Liver (tissue), 9 donors: ENCODE measurements around the gene TRIM5. TPM values are rescaled to one million over a fixed set of nuclear protein-coding genes. Genes with fewer than 3 reads are reported as not detected.

ENCODE experiments used
- DNase-seq: peaks from one replicate; pipeline ENCODE4 v3.0.0-alpha.2; 2017; ENCODE audit warnings: low spot score
- H3K27ac ChIP-seq, 2 donors: one replicate each; pipeline ENCODE4 v1.7.0; 2013; ENCODE audit warnings: inconsistent platforms in 2 of 2, low read length in 2 of 2, control low read depth in 1 of 2, low read depth in 1 of 2, mild to moderate bottlenecking in 1 of 2
- H3K27me3 ChIP-seq, 4 donors: one replicate each; pipeline versions ENCODE4 v1.6.1 to v1.7.0; 2013; ENCODE audit warnings: low read length in 3 of 4, inconsistent platforms in 1 of 4, mild to moderate bottlenecking in 1 of 4, moderate library complexity in 1 of 4; ENCODE audit not compliant: control insufficient read depth in 4 of 4, insufficient read depth in 4 of 4
- H3K36me3 ChIP-seq, 4 donors: one replicate each; pipeline versions ENCODE4 v1.6.1 to v1.7.0; 2013; ENCODE audit warnings: low read length in 3 of 4, mild to moderate bottlenecking in 3 of 4, low read depth in 1 of 4, moderate library complexity in 1 of 4; ENCODE audit not compliant: control insufficient read depth in 4 of 4, insufficient read depth in 3 of 4
- H3K4me1 ChIP-seq, 4 donors: one replicate each; pipeline versions ENCODE4 v1.6.1 to v1.7.0; 2013; ENCODE audit warnings: low read length in 3 of 4, mild to moderate bottlenecking in 3 of 4, moderate library complexity in 1 of 4; ENCODE audit not compliant: control insufficient read depth in 4 of 4, insufficient read depth in 4 of 4
- H3K4me3 ChIP-seq, 3 donors: one replicate each; pipeline versions ENCODE4 v1.6.1 to v1.7.0; 2013; ENCODE audit warnings: low read length in 3 of 3, control low read depth in 1 of 3, low read depth in 1 of 3, mild to moderate bottlenecking in 1 of 3
- H3K9ac ChIP-seq, 2 donors: one replicate each; pipeline ENCODE4 v1.7.0; 2013; ENCODE audit warnings: low read length in 2 of 2, mild to moderate bottlenecking in 2 of 2, moderate library complexity in 2 of 2, control low read depth in 1 of 2, low read depth in 1 of 2
- H3K9me3 ChIP-seq, 4 donors: one replicate each; pipeline versions ENCODE4 v1.6.1 to v1.7.0; 2013; ENCODE audit warnings: low read length in 3 of 4; ENCODE audit not compliant: control insufficient read depth in 4 of 4
- EGR1 ChIP-seq, 2 donors: IDR thresholded peaks; 2 replicates each; pipeline ENCODE4 v1.6.1; 2016 to 2018; ENCODE audit warnings: antibody characterized with exemption in 2 of 2, low read depth in 2 of 2
- FOXA2 ChIP-seq: IDR thresholded peaks from 2 replicates; pipeline ENCODE4 v1.6.1; 2016; ENCODE audit warnings: antibody characterized with exemption
- GABPA ChIP-seq, 2 donors: IDR thresholded peaks in 1 of 2; conservative IDR thresholded peaks in 1 of 2; 2 replicates each; pipeline ENCODE4 v1.6.1; 2016; ENCODE audit warnings: antibody characterized with exemption in 2 of 2, mild to moderate bottlenecking in 1 of 2, moderate library complexity in 1 of 2
- HNF4A ChIP-seq, 2 donors: conservative IDR thresholded peaks; 2 replicates each; pipeline ENCODE4 v1.6.1; 2016; ENCODE audit warnings: antibody characterized with exemption in 2 of 2, mild to moderate bottlenecking in 2 of 2
- HNF4G ChIP-seq: IDR thresholded peaks from 2 replicates; pipeline ENCODE4 v1.6.1; 2016; ENCODE audit warnings: antibody characterized with exemption
- JUND ChIP-seq, 2 donors: IDR thresholded peaks; 2 replicates each; pipeline ENCODE4 v1.6.1; 2016; ENCODE audit warnings: antibody characterized with exemption in 2 of 2
- NR2F2 ChIP-seq: IDR thresholded peaks from 2 replicates; pipeline ENCODE4 v1.6.1; 2016; ENCODE audit warnings: antibody characterized with exemption
- RAD21 ChIP-seq, 2 donors: IDR thresholded peaks; 2 replicates each; pipeline ENCODE4 v1.6.1; 2016; ENCODE audit warnings: antibody characterized with exemption in 2 of 2, mild to moderate bottlenecking in 2 of 2
- RXRA ChIP-seq, 2 donors: IDR thresholded peaks; 2 replicates each; pipeline ENCODE4 v1.6.1; 2017 to 2018; ENCODE audit warnings: antibody characterized with exemption in 2 of 2, mild to moderate bottlenecking in 1 of 2
- SP1 ChIP-seq: IDR thresholded peaks from 2 replicates; pipeline ENCODE4 v1.6.1; 2018; ENCODE audit warnings: antibody characterized with exemption, mild to moderate bottlenecking
- TAF1 ChIP-seq: conservative IDR thresholded peaks from 2 replicates; pipeline ENCODE4 v1.6.1; 2016; ENCODE audit warnings: antibody characterized with exemption, mild to moderate bottlenecking
- YY1 ChIP-seq: IDR thresholded peaks from 2 replicates; pipeline ENCODE4 v1.6.1; 2016; ENCODE audit warnings: antibody characterized with exemption, mild to moderate bottlenecking
- WGBS: extraction: QIAGEN DNeasy Blood & Tissue Kit; methylation state at CpG from one replicate; pipeline ENCODE4 v1.1.7; 2013; 5-methylcytosine and 5-hydroxymethylcytosine counted together
- polyA plus RNA-seq, 2 donors: library from polyadenylated mRNA; stranded (reverse) in 1 of 2; unstranded in 1 of 2; fragments of 200-250 nt in 1 of 2; fragments of >200 nt in 1 of 2; fragmentation: Nextera tagmentation in 1 of 2; extraction: Ambion mirVana in 1 of 2; gene quantifications; one replicate each; pipeline versions ENCODE4 v1.2.1 to v1.2.3, GENCODE V29; 2013 to 2015
- total RNA-seq, 2 donors: library from RNA; depleted of rRNA; stranded (reverse); fragments of >200 nt; gene quantifications; one replicate each; pipeline ENCODE4 v1.2.3, GENCODE V29; 2014
- TF ChIP-seq, protein P1 (sequence below): IDR thresholded peaks from 2 replicates; pipeline ENCODE4 v1.6.1; 2016; ENCODE audit warnings: antibody characterized with exemption, mild to moderate bottlenecking
- TF ChIP-seq, protein P2 (sequence below): IDR thresholded peaks from 2 replicates; pipeline ENCODE4 v1.6.1; 2016; ENCODE audit warnings: antibody characterized with exemption
- TF ChIP-seq, protein P3 (sequence below): IDR thresholded peaks from 2 replicates; pipeline ENCODE4 v1.6.1; 2016; ENCODE audit warnings: antibody characterized with exemption
- TF ChIP-seq, protein P4 (sequence below): fragments of 150-350 bp; IDR thresholded peaks from 2 replicates; pipeline ENCODE4 v1.5.1; 2017; ENCODE audit warnings: improper control_type of control experiment, low read depth, low read length; ENCODE audit not compliant: missing input control
- donor health status: healthy.
- donor health status: healthy.
- donor health status: healthy.
- donor health status: healthy.
- donor health status: healthy.

TRIM5 gene
- total and polyA plus RNA-seq, 4 donors, result 7.8 to 20.2 (median 13.1) TPM

DNA sequence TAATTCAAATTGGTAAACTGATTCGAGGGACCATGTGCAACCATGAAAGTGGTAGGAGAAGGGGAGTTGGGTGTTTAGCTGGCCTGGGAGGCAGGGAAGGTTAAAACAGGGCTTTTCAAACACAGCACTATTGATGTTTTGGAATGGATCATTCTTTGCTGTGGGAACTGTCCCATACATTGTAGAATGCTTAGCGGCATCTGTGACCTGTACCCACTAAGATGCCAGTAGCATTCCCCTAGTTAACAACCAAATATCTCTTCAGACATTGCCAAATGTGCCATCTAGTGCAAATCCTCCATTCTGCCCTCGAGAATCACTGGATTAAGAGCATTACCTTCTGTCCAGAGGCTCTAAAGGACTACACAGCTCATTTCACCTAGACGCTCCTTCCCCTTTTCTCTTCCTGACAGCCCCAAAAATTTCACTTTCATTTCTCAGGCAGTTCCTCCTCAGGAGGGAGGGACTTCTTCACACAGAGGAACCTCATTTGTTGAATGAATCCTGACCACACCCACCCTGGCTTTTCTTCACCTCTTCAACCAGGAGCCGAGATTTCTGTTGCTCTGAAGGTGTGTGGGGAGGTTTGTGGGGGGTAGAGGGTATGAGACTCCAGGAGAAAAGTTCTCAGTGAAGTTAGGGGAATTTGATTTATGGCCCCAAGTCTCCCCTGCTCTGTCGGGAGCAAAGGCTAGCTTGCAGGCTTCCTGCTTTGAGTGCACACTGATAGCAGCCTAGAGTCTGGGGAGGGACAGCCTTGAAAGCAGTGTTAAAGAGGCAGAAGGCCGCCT lies 60.2 kb downstream of the TRIM5 start, which contains the start of gene TRIM34:
TRIM34 (plus strand) TSS at position 513 of the 791 bp plus-strand sequence. CDS start 7,331 bp downstream, outside the sequence.
- H3K27me3 ChIP-seq, result no peaks in the 10 kb centered on the region
- peak within 1 kb of the TSS; percentile 70 to 96 (median 85) for H3K4me3 ChIP-seq
- peak; percentile 48 for DNase-seq
- 7% methylated on average over 7 of the region's 7 CpGs for WGBS
- peak within 1 kb of the TSS; percentile 78 to 79 for H3K27ac ChIP-seq
- H3K9me3 ChIP-seq, result no peaks in the 10 kb centered on the region
- H3K9ac ChIP-seq, result peak within 1 kb of the TSS; percentile 70 to 95
- H3K36me3 ChIP-seq, result no peaks in the 10 kb centered on the region
- peaks cover 2 to 33% (median 23%) of the 10 kb centered on the region in 4 donors for H3K4me1 ChIP-seq
- TF ChIP-seq FOXA2 (no peak), RAD21 (IDR thresholded peaks at IDR 0.05) (peak in 1 of 2 donors; percentile 56), YY1 (peak; percentile 66), TAF1 (peak; percentile 56), SP1 (peak; percentile 45), HNF4G (peak; percentile 21), EGR1 (IDR thresholded peaks at IDR 0.05; ENCODE audit: low read depth in 2 of 2) (no peak), RXRA (IDR thresholded peaks at IDR 0.05) (peak in 1 of 2 donors; percentile 33), GABPA (IDR thresholded peaks at IDR 0.05 in 1 of 2, conservative IDR thresholded peaks at IDR 0.05 in 1 of 2) (peak in 1 of 2 donors; percentile 46), HNF4A (conservative IDR thresholded peaks at IDR 0.05) (peak; percentile 47 to 63), JUND (IDR thresholded peaks at IDR 0.05) (peak; percentile 51 to 62), NR2F2 (peak; percentile 92)
- TF ChIP-seq, protein P1, sequence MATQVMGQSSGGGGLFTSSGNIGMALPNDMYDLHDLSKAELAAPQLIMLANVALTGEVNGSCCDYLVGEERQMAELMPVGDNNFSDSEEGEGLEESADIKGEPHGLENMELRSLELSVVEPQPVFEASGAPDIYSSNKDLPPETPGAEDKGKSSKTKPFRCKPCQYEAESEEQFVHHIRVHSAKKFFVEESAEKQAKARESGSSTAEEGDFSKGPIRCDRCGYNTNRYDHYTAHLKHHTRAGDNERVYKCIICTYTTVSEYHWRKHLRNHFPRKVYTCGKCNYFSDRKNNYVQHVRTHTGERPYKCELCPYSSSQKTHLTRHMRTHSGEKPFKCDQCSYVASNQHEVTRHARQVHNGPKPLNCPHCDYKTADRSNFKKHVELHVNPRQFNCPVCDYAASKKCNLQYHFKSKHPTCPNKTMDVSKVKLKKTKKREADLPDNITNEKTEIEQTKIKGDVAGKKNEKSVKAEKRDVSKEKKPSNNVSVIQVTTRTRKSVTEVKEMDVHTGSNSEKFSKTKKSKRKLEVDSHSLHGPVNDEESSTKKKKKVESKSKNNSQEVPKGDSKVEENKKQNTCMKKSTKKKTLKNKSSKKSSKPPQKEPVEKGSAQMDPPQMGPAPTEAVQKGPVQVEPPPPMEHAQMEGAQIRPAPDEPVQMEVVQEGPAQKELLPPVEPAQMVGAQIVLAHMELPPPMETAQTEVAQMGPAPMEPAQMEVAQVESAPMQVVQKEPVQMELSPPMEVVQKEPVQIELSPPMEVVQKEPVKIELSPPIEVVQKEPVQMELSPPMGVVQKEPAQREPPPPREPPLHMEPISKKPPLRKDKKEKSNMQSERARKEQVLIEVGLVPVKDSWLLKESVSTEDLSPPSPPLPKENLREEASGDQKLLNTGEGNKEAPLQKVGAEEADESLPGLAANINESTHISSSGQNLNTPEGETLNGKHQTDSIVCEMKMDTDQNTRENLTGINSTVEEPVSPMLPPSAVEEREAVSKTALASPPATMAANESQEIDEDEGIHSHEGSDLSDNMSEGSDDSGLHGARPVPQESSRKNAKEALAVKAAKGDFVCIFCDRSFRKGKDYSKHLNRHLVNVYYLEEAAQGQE, result peak; percentile 65
- TF ChIP-seq, protein P2, sequence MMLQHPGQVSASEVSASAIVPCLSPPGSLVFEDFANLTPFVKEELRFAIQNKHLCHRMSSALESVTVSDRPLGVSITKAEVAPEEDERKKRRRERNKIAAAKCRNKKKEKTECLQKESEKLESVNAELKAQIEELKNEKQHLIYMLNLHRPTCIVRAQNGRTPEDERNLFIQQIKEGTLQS, result no peak
- TF ChIP-seq, protein P3, sequence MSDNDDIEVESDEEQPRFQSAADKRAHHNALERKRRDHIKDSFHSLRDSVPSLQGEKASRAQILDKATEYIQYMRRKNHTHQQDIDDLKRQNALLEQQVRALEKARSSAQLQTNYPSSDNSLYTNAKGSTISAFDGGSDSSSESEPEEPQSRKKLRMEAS, result no peak
- TF ChIP-seq, protein P4, sequence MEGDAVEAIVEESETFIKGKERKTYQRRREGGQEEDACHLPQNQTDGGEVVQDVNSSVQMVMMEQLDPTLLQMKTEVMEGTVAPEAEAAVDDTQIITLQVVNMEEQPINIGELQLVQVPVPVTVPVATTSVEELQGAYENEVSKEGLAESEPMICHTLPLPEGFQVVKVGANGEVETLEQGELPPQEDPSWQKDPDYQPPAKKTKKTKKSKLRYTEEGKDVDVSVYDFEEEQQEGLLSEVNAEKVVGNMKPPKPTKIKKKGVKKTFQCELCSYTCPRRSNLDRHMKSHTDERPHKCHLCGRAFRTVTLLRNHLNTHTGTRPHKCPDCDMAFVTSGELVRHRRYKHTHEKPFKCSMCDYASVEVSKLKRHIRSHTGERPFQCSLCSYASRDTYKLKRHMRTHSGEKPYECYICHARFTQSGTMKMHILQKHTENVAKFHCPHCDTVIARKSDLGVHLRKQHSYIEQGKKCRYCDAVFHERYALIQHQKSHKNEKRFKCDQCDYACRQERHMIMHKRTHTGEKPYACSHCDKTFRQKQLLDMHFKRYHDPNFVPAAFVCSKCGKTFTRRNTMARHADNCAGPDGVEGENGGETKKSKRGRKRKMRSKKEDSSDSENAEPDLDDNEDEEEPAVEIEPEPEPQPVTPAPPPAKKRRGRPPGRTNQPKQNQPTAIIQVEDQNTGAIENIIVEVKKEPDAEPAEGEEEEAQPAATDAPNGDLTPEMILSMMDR, result no peak

DNA sequence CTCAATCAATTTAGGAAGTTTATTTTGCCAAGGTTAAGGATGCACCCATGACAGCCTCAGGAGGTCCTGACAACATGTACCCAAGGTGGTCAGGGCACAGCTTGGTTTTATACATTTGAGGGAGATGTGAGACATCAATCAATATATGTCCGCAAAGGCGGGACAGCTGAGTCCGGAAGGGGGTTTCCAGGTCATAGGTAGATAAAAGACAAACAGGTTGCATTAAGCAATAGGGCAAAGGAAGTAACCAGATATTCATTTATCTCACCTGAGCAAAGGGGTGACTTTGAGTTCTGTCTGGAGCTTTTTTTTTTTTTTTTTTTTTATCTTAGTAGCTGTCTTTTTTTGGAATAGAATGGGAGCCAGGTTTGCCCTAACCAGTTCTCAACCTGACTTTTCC lies 62.1 kb downstream of the TRIM5 start:
- H3K36me3 ChIP-seq, result no peaks in the 10 kb centered on the region
- no peaks in the 10 kb centered on the region for H3K27me3 ChIP-seq
- 40% methylated on average over 3 of the region's 3 CpGs for WGBS
- no peak for DNase-seq
- no peak overlapping the region for H3K4me3 ChIP-seq
- H3K9ac ChIP-seq, result no peak overlapping the region
- H3K9me3 ChIP-seq, result no peaks in the 10 kb centered on the region
- peaks cover 2 to 33% (median 23%) of the 10 kb centered on the region in 4 donors for H3K4me1 ChIP-seq
- TF ChIP-seq HNF4A (conservative IDR thresholded peaks at IDR 0.05), result peak; percentile 31 to 51
- TF ChIP-seq RXRA (IDR thresholded peaks at IDR 0.05), result peak in 1 of 2 donors; percentile 13
- TF ChIP-seq FOXA2, result no peak
- H3K27ac ChIP-seq, result no peak overlapping the region
